ENCODE data around the gene LRRC8B.

DNA sequence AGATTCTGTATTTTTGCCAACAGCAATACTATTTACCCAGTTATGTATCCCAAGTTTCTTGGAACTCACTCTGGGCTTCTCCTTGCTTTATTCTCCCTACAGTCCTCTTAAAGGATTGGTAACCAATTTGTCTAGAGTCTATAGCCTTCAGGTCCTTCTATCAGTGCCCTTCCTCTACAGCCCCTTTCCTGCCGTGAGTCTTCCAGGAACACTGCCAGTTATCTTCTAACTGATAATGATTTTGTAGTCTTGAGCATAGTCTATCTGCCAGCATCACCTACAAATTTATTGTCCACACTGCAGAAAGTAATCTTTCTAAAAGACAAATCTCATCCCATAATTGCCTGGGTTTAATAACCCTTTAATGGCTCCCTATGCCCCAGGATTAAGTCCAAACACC, 8.2 kb downstream of the LRRC8B start:
- TF ChIP-seq CTCF (IDR thresholded peaks at IDR 0.05) (no peak), POLR2A (IDR thresholded peaks at IDR 0.05) (no peak)

All from testis (tissue), 2 donors.